ENCODE measurements around the gene OR2A12. TPM values are rescaled to one million over a fixed set of nuclear protein-coding genes. Genes with fewer than 3 reads are reported as not detected.

OR2A12 gene
- total RNA-seq, 1 donor from 2014 or later, result not detected

GRCh38 chr7:144100607-144101006 lies 14.5 kb downstream of the OR2A12 start:
- no peak for TF ChIP-seq CTCF (IDR thresholded peaks at IDR 0.05; ENCODE audit: insufficient read depth, low read length, severe bottlenecking)
- no peak for DNase-seq (ENCODE audit: low read depth)
- Histone ChIP-seq H3K36me3 (ENCODE audit: control insufficient read depth, insufficient read depth, low read length) (no peaks in the 10 kb centered on the region), H3K27me3 (ENCODE audit: control insufficient read depth, insufficient read depth, low read length) (no peaks in the 10 kb centered on the region), H3K4me3 (ENCODE audit: low read depth, low read length) (no peak overlapping the region)
- no peak for FAIRE-seq

GRCh38 chr7:144102041-144102440 lies 16.0 kb downstream of the OR2A12 start:
- FAIRE-seq (no peak), DNase-seq (ENCODE audit: low read depth) (no peak)
- no peak overlapping the region for H3K4me3 ChIP-seq (ENCODE audit: low read depth, low read length)
- H3K36me3 ChIP-seq (ENCODE audit: control insufficient read depth, insufficient read depth, low read length), result no peaks in the 10 kb centered on the region
- no peaks in the 10 kb centered on the region for H3K27me3 ChIP-seq (ENCODE audit: control insufficient read depth, insufficient read depth, low read length)
- no peak for TF ChIP-seq CTCF (IDR thresholded peaks at IDR 0.05; ENCODE audit: insufficient read depth, low read length, severe bottlenecking)

GRCh38 chr7:144105211-144105610 lies 19.1 kb downstream of the OR2A12 start:
- Histone ChIP-seq H3K4me3 (ENCODE audit: low read depth, low read length) (no peak overlapping the region), H3K36me3 (ENCODE audit: control insufficient read depth, insufficient read depth, low read length) (no peaks in the 10 kb centered on the region), H3K27me3 (ENCODE audit: control insufficient read depth, insufficient read depth, low read length) (no peaks in the 10 kb centered on the region)
- no peak for FAIRE-seq
- no peak for DNase-seq (ENCODE audit: low read depth)
- no peak for TF ChIP-seq CTCF (IDR thresholded peaks at IDR 0.05; ENCODE audit: insufficient read depth, low read length, severe bottlenecking)

- H3K27me3 ChIP-seq (ENCODE audit: control insufficient read depth, insufficient read depth, low read length), result no peaks in the 10 kb centered on the region
- DNase-seq (ENCODE audit: low read depth) (no peak), FAIRE-seq (no peak)
- H3K4me3 ChIP-seq (ENCODE audit: low read depth, low read length), result no peak within 1 kb of the TSS
- TF ChIP-seq CTCF (IDR thresholded peaks at IDR 0.05; ENCODE audit: insufficient read depth, low read length, severe bottlenecking), result no peak
- H3K36me3 ChIP-seq (ENCODE audit: control insufficient read depth, insufficient read depth, low read length), result no peaks in the 10 kb centered on the region
Measured at GRCh38 chr7:144109283-144109682, 23.2 kb downstream of the OR2A12 start, which contains the start of gene OR2A2. OR2A2 (plus strand) TSS chr7:144109583; CDS start chr7:144109583, 0 bp downstream.

DNA sequence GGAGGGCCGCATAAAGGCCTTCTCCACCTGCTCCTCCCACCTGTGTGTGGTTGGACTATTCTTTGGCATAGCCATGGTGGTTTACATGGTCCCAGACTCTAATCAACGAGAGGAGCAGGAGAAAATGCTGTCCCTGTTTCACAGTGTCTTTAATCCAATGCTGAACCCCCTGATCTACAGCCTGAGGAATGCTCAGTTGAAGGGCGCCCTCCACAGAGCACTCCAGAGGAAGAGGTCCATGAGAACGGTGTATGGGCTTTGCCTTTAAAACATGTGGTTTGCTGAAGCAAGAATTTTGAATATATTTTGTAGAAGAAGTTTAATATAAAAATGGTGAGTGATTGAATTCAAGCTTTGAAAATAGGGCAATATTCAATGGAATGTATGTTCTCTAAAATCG lies 24.2 kb downstream of the OR2A12 start:
- no peaks in the 10 kb centered on the region for H3K27me3 ChIP-seq (ENCODE audit: control insufficient read depth, insufficient read depth, low read length)
- FAIRE-seq (no peak), DNase-seq (ENCODE audit: low read depth) (no peak)
- H3K4me3 ChIP-seq (ENCODE audit: low read depth, low read length), result no peak overlapping the region
- TF ChIP-seq CTCF (IDR thresholded peaks at IDR 0.05; ENCODE audit: insufficient read depth, low read length, severe bottlenecking), result no peak
- H3K36me3 ChIP-seq (ENCODE audit: control insufficient read depth, insufficient read depth, low read length), result no peaks in the 10 kb centered on the region

- Histone ChIP-seq H3K27me3 (ENCODE audit: control insufficient read depth, insufficient read depth, low read length) (no peaks in the 10 kb centered on the region), H3K4me3 (ENCODE audit: low read depth, low read length) (no peak overlapping the region), H3K36me3 (ENCODE audit: control insufficient read depth, insufficient read depth, low read length) (no peaks in the 10 kb centered on the region)
- no peak for FAIRE-seq
- TF ChIP-seq CTCF (IDR thresholded peaks at IDR 0.05; ENCODE audit: insufficient read depth, low read length, severe bottlenecking), result no peak
- no peak for DNase-seq (ENCODE audit: low read depth)
Measured at GRCh38 chr7:144113651-144114050, 27.6 kb downstream of the OR2A12 start.

All from bronchial epithelial cell (primary cell).